Memory B cell (primary cell): ENCODE measurements around the gene RDH13.
A peak's percentile ranks its signal among the peaks of the same experiment; 100 is the strongest.
"Not testable (repeated sequence)": the region's sequence is repeated elsewhere in the genome, so short reads cannot be mapped to it uniquely, and the experiment has no call there.

Experiments
- ATAC-seq: fragments of 150-1000 bp; cut with Tn5 transposase; 2 replicates; pipeline ENCODE4 v1.10.0; 2021; ENCODE audit warnings: low read depth, mild to moderate bottlenecking, moderate library complexity
- DNase-seq, 2 donors: peaks; one replicate each; pipeline ENCODE4 v3.0.0; 2022; ENCODE audit warnings: low spot score in 2 of 2
- H3K27ac Mint-ChIP-seq: one replicate; pipeline ENCODE4 v1.8.0; 2022; ENCODE audit warnings: mild to moderate bottlenecking, moderate library complexity, mixed read lengths
- H3K27me3 Mint-ChIP-seq: one replicate; pipeline ENCODE4 v1.8.0; 2022; ENCODE audit warnings: mixed read lengths
- H3K36me3 Mint-ChIP-seq: one replicate; pipeline ENCODE4 v1.8.0; 2022; ENCODE audit warnings: mild to moderate bottlenecking, mixed read lengths
- H3K4me1 Mint-ChIP-seq: one replicate; pipeline ENCODE4 v1.8.0; 2022; ENCODE audit warnings: mixed read lengths
- H3K4me3 Mint-ChIP-seq: one replicate; pipeline ENCODE4 v1.8.0; 2022; ENCODE audit warnings: mild to moderate bottlenecking, moderate library complexity, mixed read lengths
- H3K9me3 Mint-ChIP-seq: one replicate; pipeline ENCODE4 v1.8.0; 2022; ENCODE audit warnings: mixed read lengths

The RDH13 gene

DNA sequence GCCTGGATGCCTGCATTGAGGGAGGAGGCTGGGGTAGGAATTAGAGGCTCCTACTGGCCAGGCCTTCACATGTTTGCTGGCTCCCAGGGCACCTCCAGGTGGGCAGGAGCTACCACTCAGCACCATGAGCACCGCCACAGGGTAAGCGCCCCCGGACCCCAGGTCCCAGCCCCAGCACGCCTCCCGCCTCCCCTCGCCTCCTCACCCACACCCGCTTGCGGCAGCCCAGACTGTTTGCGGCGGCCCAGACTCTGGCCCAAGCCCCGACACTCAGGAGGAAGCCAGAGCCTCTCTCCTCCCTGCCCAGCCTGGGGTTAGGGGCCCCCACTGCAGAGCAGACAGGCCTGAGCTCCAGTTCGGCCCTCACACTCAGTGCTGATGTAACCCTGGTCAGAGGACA, 13.4 kb upstream of the RDH13 start:
- peaks cover 3% of the 10 kb centered on the region for H3K36me3 Mint-ChIP-seq
- no peak overlapping the region for H3K27ac Mint-ChIP-seq
- H3K9me3 Mint-ChIP-seq: peaks cover 3% of the 10 kb centered on the region
- no peak overlapping the region for H3K4me3 Mint-ChIP-seq
- H3K27me3 Mint-ChIP-seq: peaks cover 50% of the 10 kb centered on the region
- peaks cover 16% of the 10 kb centered on the region for H3K4me1 Mint-ChIP-seq
- no peak for DNase-seq
- ATAC-seq: no peak

DNA sequence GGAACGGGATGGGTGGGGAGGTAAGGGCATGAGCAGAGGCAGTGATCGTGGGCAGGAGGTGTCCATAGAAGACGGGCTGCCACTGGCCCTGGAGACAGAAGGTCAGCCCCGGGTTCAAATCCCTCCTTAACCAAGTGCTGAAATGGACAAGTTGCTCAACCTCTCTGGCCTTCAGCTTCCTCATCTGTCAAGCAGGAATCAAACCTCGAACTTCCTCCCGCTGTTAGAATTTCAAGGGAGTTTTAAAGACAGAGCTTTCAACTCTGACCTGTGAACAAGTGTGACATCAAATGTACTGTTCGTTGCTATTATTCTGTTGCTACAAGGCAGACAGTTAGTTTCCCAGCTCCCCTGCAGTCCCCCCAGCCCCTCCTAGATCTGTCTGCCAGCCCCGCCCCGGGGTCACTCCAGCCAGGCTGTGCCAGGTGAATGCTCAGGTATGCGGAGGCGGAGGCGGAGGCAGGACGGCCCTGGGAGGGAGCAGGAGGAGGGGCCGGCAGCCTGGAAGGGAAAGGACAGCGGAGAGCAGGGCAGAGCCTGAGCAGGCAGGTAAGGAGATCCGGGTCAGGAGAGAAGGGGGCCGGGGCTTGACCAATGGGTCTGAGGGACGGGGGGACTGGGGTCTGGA, 12.5 kb upstream of the RDH13 start, which contains the start of gene EPS8L1:
TSS of gene EPS8L1 (plus strand) at position 499 of the 628 bp plus-strand sequence. CDS start 576 bp downstream, outside the sequence.
- Mint-ChIP-seq H3K36me3 (peaks cover 3% of the 10 kb centered on the region), H3K4me1 (peaks cover 8% of the 10 kb centered on the region), H3K27me3 (peaks cover 46% of the 10 kb centered on the region), H3K27ac (no peak within 1 kb of the TSS), H3K4me3 (no peak within 1 kb of the TSS), H3K9me3 (peaks cover 3% of the 10 kb centered on the region)
- ATAC-seq (no peak), DNase-seq (no peak)

DNA sequence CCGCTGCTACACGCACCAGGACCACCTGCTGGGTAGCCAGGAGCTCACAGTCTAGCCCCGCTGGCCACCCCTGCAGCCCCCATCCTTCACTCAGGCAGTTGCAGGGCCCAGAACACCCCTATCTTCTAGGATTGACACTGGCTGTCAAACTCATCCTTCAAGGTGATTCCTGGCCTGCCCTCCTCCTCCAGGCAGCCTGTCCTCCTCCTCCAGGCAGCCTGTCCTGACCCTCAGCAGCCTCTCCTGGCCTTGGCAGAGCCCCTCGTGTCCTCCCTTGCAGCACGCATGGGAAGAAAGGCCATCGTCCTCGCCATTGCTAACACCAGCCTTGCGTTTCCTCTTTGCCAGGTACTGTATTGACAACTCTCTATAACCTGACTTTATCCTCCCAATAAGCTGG, 9.0 kb upstream of the RDH13 start:
- H3K4me1 Mint-ChIP-seq: peaks cover 10% of the 10 kb centered on the region
- H3K4me3 Mint-ChIP-seq: no peak overlapping the region
- DNase-seq: no peak
- no peak overlapping the region for H3K27ac Mint-ChIP-seq
- peaks cover 45% of the 10 kb centered on the region for H3K27me3 Mint-ChIP-seq
- ATAC-seq: no peak
- H3K9me3 Mint-ChIP-seq: no peaks in the 10 kb centered on the region
- H3K36me3 Mint-ChIP-seq: peaks cover 2% of the 10 kb centered on the region

DNA sequence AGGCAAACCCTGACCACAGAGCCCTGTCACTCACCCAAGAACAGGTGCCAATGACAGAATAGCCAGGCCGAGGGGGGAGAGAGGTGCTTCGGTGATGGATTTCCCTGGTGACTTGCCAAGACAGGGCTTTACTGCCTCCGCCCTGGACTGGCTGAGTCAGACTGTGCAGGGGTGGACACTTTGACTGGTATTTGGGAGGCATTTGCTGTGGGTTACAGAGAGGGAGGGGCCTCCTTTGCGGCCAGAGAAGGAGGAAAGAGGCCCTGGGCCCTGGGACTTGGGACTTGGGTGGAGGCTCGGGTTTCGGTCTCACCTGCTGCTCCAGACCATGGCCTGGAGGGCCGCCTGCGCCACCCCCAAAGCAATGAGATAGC, 8.2 kb upstream of the RDH13 start:
- DNase-seq: no peak
- H3K9me3 Mint-ChIP-seq: peaks cover 4% of the 10 kb centered on the region
- no peak overlapping the region for H3K4me3 Mint-ChIP-seq
- peaks cover 2% of the 10 kb centered on the region for H3K36me3 Mint-ChIP-seq
- H3K4me1 Mint-ChIP-seq: peaks cover 10% of the 10 kb centered on the region
- no peak overlapping the region for H3K27ac Mint-ChIP-seq
- H3K27me3 Mint-ChIP-seq: peaks cover 45% of the 10 kb centered on the region
- ATAC-seq: no peak

DNA sequence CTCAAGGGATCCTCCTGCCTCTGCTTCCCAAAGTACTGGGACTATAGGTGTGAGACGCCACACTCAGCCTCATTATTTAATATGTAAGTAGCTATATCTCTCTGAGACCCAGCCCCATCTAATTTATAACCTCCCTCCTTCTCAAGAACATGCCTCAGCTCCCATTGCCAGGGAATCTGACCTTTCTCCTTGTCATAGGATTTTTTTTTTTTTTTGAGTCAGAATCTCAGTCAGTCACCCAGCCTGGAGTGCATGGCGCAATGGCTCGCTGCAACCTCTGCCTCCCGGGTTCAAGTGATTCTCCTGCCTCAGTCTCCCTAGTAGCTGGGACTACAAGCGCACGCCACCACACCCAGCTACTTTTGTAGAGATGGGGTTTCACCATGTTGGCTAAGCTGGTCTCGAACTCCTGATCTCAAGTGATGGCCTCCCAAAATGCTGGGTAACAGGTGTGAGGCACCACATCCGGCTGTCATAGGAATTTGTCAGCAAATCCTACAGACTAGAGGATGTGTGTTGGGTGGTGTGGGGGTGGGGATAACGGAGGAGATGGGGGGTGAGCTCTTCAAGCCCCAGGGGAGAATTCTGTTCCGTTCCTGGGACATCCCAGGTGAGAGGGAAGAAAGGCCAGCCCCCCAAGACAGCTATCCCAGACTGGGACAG, 7.6 kb upstream of the RDH13 start:
- Mint-ChIP-seq H3K9me3 (peaks cover 4% of the 10 kb centered on the region), H3K4me3 (no peak overlapping the region), H3K27me3 (peaks cover 44% of the 10 kb centered on the region), H3K36me3 (peaks cover 2% of the 10 kb centered on the region), H3K4me1 (peaks cover 9% of the 10 kb centered on the region), H3K27ac (no peak overlapping the region)
- DNase-seq (no peak), ATAC-seq (no peak)

DNA sequence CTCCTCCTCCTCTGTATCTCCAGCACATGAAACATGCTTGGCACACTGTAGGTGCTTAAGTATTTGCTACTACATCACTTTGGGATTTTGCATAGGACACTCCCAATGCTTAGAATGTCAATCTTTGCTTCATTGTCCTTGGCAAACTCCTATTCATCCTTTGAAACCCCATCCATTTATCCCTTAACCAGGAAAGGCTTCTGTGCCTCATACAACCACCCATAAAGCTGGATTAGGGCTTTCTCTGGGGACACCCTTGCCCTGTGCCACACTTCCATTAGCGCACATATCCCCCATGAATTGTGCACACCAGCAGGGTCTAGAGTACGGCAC, 6.9 kb upstream of the RDH13 start:
- ATAC-seq: no peak
- Mint-ChIP-seq H3K9me3 (peaks cover 4% of the 10 kb centered on the region), H3K27ac (no peak overlapping the region), H3K4me3 (peak overlapping the region; percentile 57), H3K36me3 (peaks cover 2% of the 10 kb centered on the region), H3K4me1 (peaks cover 8% of the 10 kb centered on the region), H3K27me3 (peaks cover 38% of the 10 kb centered on the region)
- DNase-seq: no peak

DNA sequence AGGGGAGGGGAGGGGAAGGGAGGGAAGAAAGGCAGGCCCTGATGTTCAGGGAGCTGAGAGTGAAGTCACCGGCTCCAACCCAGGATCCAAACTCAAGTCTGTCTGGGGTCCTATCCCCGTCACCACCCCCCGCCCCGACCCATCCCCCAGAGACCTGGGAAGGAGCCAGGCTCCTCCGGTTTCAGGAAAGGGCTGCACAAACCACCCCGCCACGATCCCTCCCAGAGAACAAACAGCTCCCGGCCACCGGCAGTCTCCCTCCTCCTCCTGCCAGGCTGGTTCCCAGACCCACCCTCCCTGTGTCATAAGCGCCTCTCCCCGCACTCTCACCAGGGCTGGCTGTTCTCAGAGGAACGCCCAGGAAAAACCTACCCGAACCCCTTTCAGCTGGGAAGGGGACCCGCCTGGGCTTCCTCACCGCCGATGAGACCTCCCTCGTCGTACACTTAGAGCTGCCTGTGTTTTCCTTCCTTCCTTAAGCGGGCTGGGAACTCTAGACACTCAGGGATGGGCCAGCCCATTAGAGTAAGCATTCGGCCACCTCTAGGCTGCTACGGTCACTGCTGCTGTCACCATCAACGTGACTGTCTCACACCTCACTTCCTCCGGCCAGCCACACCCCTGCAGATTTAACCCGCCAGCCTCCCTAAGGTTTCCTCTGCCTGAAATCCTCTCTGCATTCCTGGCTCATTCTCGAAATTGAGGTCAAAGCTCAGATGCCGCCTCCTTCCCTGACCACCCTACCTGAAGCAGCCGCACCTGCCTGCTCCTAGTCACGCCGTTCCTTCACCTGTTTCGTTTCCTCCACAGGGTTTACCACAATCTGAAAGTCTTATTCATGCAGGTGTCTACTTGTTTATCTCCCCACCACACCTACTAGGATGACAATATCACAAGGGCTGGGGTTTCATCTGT, 6.3 kb upstream of the RDH13 start:
- Mint-ChIP-seq H3K27ac (no peak overlapping the region), H3K4me3 (peak overlapping the region; percentile 57), H3K9me3 (peaks cover 4% of the 10 kb centered on the region), H3K27me3 (peaks cover 37% of the 10 kb centered on the region), H3K4me1 (peaks cover 8% of the 10 kb centered on the region), H3K36me3 (peaks cover 2% of the 10 kb centered on the region)
- ATAC-seq (peak; percentile 68), DNase-seq (no peak)

DNA sequence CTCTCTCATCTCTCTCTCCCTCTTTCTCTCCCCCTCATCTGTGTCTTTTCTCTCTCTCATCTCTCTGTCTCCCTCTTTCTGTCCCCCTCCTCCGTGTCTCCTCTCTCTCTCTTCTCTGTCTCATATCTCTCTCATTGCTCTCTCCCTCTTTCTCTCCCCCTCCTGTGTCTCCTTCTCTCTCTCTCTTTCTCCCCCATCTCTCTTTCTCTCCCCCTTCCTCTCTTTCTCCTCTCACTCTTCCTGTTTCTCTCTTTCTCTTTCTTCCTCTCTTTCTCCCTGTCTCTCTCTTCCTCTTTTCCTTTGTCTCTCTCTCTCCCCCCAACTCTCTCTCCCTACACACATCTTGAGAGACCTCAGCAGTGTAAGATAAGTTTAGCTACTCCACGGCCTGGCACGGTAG, 4.9 kb upstream of the RDH13 start:
- Mint-ChIP-seq H3K9me3 (peaks cover 4% of the 10 kb centered on the region), H3K27ac (no peak overlapping the region), H3K4me3 (peak overlapping the region; percentile 3), H3K27me3 (peaks cover 32% of the 10 kb centered on the region), H3K36me3 (peaks cover 2% of the 10 kb centered on the region), H3K4me1 (peaks cover 10% of the 10 kb centered on the region)
- DNase-seq (no peak), ATAC-seq (no peak)

DNA sequence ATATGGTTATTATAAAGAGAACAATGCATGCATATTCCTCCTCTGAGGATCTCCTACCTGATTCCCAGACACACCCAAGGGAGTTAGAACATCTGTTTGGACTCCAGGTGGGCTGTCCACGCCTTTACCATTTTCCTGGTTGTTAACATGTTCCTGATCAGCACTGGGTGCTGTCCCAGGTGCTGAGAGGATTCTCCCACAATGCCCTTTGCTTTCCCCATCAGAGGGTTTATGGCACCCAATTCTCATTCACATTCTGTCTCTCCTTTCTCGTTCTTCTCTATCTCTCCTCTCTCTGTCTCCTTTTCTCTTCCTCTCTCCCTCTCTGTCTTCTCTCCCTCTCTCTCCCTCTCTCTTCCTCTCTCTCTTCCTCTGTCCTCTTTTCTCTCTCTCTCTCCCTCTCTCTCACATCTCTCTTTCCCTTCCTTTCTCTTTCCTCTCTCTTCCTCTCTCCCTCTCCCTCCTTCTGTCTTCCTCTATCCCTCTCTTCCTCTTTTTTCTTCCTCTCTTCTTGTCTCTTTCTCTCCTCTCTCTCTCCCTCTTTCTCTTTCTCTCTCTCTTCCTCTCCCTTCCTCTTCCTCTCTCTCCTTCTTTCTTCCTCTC, 3.3 kb upstream of the RDH13 start:
- Mint-ChIP-seq H3K27me3 (peaks cover 26% of the 10 kb centered on the region), H3K36me3 (peaks cover 2% of the 10 kb centered on the region), H3K4me3 (no peak overlapping the region), H3K9me3 (peaks cover 4% of the 10 kb centered on the region), H3K4me1 (peaks cover 12% of the 10 kb centered on the region), H3K27ac (no peak overlapping the region)
- DNase-seq: no peak
- no peak for ATAC-seq

DNA sequence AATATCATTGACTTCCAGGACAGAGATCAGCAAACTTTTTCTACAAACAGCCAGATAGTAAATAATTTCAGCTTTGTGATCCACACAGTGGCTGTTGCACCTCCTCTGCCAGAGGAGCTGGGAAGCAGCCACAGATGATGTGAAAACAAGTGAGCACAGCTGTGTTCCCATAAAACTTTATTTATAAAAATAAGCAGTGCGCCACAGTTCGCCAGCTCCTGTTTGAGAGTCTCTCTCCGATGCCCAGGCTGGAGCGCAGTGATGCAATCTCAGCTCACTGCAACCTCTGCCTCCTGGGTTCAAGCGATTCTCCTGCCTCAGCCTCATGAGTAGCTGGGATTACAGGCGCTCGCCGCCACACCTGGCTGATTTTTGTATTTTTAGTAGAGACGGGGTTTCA, 2.6 kb upstream of the RDH13 start:
- peaks cover 26% of the 10 kb centered on the region for H3K27me3 Mint-ChIP-seq

DNA sequence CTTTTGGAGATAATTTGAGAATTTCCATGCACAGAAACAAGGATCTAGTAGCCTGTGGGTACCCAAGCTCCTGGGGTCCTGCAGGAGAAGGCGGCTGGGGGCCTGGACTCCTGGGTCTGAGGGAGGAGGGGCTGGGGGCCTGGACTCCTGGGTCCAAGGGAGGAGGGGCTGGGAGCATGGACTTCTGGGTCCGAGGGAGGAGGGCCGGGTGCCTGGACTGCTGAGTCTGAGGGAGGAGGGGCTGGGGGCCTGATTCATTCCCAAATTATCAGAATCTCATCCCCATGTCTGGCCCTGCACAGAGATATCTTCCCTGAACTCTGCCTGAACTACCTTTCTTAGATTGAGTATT, 520 bp upstream of the RDH13 start:
- Mint-ChIP-seq H3K27ac (peak overlapping the region; percentile 45), H3K9me3 (peaks cover 4% of the 10 kb centered on the region), H3K27me3 (peaks cover 16% of the 10 kb centered on the region), H3K4me3 (peak overlapping the region; percentile 86), H3K36me3 (peaks cover 9% of the 10 kb centered on the region), H3K4me1 (peaks cover 4% of the 10 kb centered on the region)
- ATAC-seq (no peak), DNase-seq (no peak)

More for the DNA sequence above, 2.6 kb upstream of the RDH13 start:
- H3K9me3 Mint-ChIP-seq, H3K36me3 Mint-ChIP-seq, H3K4me3 Mint-ChIP-seq, ATAC-seq, DNase-seq, H3K27ac Mint-ChIP-seq: not testable (repeated sequence)
- peaks cover 12% of the 10 kb centered on the region for H3K4me1 Mint-ChIP-seq

DNA sequence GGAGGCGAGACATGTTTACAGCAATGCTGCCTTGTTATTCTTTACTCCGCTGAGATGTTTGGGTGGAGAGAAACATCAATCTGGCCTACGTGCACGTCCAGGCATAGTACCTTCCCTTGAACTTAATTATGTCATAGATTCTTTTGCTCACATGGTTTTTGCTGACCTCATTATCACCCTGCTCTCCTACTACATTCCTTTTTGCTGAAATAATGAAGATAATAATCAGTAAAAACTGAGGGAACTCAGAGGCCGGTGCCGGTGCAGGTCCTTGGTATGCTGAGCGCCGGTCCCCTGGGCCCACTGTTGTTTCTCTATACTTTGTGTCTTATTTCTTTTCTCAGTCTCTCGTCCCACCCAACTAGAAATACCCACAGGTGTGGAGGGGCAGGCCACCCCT, 2.7 kb downstream of the RDH13 start:
- ATAC-seq, DNase-seq, H3K9me3 Mint-ChIP-seq, H3K4me1 Mint-ChIP-seq, H3K27me3 Mint-ChIP-seq, H3K27ac Mint-ChIP-seq, H3K4me3 Mint-ChIP-seq: not testable (repeated sequence)
- H3K36me3 Mint-ChIP-seq: peaks cover 21% of the 10 kb centered on the region

DNA sequence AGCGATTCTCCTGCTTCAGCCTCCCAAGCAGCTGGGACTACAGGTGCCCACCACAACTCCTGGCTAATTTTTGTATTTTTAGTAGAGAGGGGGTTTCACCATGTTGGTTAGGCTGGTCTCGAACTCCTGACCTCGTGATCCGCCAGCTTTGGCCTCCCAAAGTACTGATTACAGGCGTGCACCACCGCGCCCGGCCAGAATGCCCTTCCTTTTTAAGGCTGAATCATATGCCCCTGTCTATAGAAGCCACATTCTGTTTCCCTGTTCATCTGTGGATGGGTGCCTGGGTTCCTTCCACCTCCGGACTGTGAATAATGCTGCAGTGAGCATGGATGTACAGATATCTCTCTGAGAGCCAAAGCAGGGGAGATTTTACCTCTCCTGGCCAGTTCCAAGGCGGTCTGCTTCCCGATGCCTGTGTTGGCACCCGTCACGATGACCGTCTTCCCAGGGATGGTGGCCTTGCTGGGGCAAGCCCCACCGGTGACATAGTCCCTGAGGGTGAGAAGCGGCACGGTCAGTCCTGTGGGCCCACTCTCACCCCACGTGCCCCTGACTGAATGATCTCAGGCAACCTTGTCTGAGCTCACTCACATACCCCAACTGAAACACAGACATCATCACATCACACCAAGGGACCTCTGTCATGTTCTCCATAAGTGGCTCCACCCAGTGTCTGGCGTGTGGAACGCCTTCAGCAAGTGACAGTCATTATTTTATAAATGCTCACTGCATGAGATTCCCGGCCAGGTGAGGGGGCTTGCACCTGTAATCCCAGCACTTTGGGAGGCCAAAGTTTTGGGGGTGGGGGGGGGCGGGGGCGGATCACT, 4.0 kb downstream of the RDH13 start:
- Mint-ChIP-seq H3K27ac (no peak overlapping the region), H3K4me3 (no peak overlapping the region), H3K36me3 (peaks cover 21% of the 10 kb centered on the region), H3K9me3 (no peaks in the 10 kb centered on the region), H3K4me1 (peaks cover 4% of the 10 kb centered on the region), H3K27me3 (no peaks in the 10 kb centered on the region)
- DNase-seq (no peak), ATAC-seq (no peak)
